PFSK-1 (cell line): ENCODE measurements around the gene RTL9.

Experiments
- POLR2AphosphoS5 ChIP-seq: IDR thresholded peaks from 2 replicates; pipeline ENCODE4 v1.6.1; 2012; ENCODE audit warnings: low read depth, mild to moderate bottlenecking, control low read depth, low read length, moderate library complexity
- TAF1 ChIP-seq: IDR thresholded peaks from 2 replicates; pipeline ENCODE4 v1.6.1; 2012; ENCODE audit warnings: low read length, control low read depth, borderline replicate concordance; ENCODE audit not compliant: insufficient read depth

GRCh38 chrX:110338935-110339334, 19.7 kb upstream of the RTL9 start:
- TF ChIP-seq POLR2AphosphoS5, result no peak
- no peak for TF ChIP-seq TAF1
